Right atrium auricular region (tissue), 2 donors: ENCODE results near the gene SULT1A2. TPM values are rescaled to one million over a fixed set of nuclear protein-coding genes. Genes with fewer than 3 reads are reported as not detected.
"Not testable (repeated sequence)": the region's sequence is repeated elsewhere in the genome, so short reads cannot be mapped to it uniquely, and the experiment has no call there.

ENCODE experiments used
- DNase-seq: peaks from one replicate; pipeline ENCODE4 v3.0.0-alpha.2; 2019; ENCODE audit warnings: low spot score
- H3K27ac ChIP-seq, 2 donors: fragments of 200-600 bp; sonication (generic); 1 replicate in 1 of 2; 2 replicates in 1 of 2; pipeline ENCODE4 v1.5.1; 2016 to 2019
- H3K27me3 ChIP-seq, 2 donors: fragments of 200-600 bp; sonication (generic); one replicate each; pipeline versions ENCODE4 v1.5.1 to v1.6.0; 2017 to 2019
- H3K36me3 ChIP-seq: fragments of 200-600 bp; sonication (generic); one replicate; pipeline ENCODE4 v1.5.1; 2016
- H3K4me1 ChIP-seq, 2 donors: fragments of 200-600 bp; sonication (generic); one replicate each; pipeline versions ENCODE4 v1.5.1 to v1.6.0; 2017 to 2019
- H3K4me3 ChIP-seq, 2 donors: fragments of 200-600 bp; sonication (generic); 1 replicate in 1 of 2; 2 replicates in 1 of 2; pipeline ENCODE4 v1.5.1; 2017 to 2019; ENCODE audit warnings: mild to moderate bottlenecking in 1 of 2, moderate library complexity in 1 of 2
- H3K9me3 ChIP-seq, 2 donors: fragments of 200-600 bp; sonication (generic); one replicate each; pipeline ENCODE4 v1.5.1; 2019
- CTCF ChIP-seq, 2 donors: fragments of 200-600 bp; sonication (generic); IDR thresholded peaks; one replicate each; pipeline ENCODE4 v1.5.1; 2019; ENCODE audit warnings: antibody characterized with exemption in 2 of 2
- total RNA-seq, 2 donors: library from RNA; depleted of rRNA; stranded (reverse); fragments of >200 nt; gene quantifications; one replicate each; pipeline ENCODE4 v1.1.0, GENCODE V29; 2016

SULT1A2 gene
- total RNA-seq, 2 donors from 2014 or later, result 1.9 to 2.7 TPM

- H3K9me3 ChIP-seq, result no peaks in the 10 kb centered on the region
- peaks cover 0 to 22% of the 10 kb centered on the region in 2 donors for H3K4me1 ChIP-seq
- TF ChIP-seq CTCF (IDR thresholded peaks at IDR 0.05), result no peak
- no peaks in the 10 kb centered on the region for H3K36me3 ChIP-seq
- DNase-seq, result no peak
- H3K4me3 ChIP-seq, result no peak overlapping the region
- H3K27me3 ChIP-seq, result no peaks in the 10 kb centered on the region
- no peak overlapping the region for H3K27ac ChIP-seq
Observed at GRCh38 chr16:28597692-28598261, 927 bp upstream of the SULT1A2 start.

GRCh38 chr16:28596115-28596630 lies 677 bp downstream of the SULT1A2 start:
- no peak for DNase-seq
- no peaks in the 10 kb centered on the region for H3K27me3 ChIP-seq
- peaks cover 2% of the 10 kb centered on the region for H3K36me3 ChIP-seq

DNA sequence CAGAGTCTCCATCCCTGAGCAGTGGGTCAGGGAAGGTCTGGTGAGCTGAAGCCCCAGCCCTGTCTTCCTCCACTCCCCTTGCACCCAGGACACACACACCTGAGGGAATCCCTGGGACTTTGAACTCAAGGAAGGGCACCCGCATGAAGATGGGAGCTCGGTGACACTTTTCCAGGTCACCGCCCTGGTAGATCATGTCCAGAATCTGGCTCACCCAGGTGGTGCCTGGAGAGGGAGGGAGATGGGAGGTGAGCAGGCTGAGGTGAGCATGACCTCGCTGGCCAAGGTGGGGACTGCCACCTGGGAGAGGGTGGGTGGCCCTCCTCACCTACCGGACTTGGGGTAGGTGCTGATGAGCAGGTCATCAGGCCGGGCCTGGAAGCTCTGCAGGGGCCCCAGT lies 1.4 kb downstream of the SULT1A2 start:
- H3K27me3 ChIP-seq, DNase-seq, H3K36me3 ChIP-seq, H3K9me3 ChIP-seq, H3K27ac ChIP-seq, H3K4me3 ChIP-seq: not testable (repeated sequence)
- peaks cover 0 to 22% of the 10 kb centered on the region in 2 donors for H3K4me1 ChIP-seq

More at GRCh38 chr16:28596115-28596630, 677 bp downstream of the SULT1A2 start:
- peaks cover 0 to 22% of the 10 kb centered on the region in 2 donors for H3K4me1 ChIP-seq
- TF ChIP-seq CTCF (IDR thresholded peaks at IDR 0.05), result no peak
- peak overlapping the region in 1 of 2 donors; percentile 26 for H3K27ac ChIP-seq
- peak overlapping the region in 1 of 2 donors; percentile 12 for H3K4me3 ChIP-seq
- H3K9me3 ChIP-seq, result no peaks in the 10 kb centered on the region

GRCh38 chr16:28592979-28593553 lies 3.8 kb downstream of the SULT1A2 start:
- no peak for DNase-seq
- TF ChIP-seq CTCF (IDR thresholded peaks at IDR 0.05), result no peak

DNA sequence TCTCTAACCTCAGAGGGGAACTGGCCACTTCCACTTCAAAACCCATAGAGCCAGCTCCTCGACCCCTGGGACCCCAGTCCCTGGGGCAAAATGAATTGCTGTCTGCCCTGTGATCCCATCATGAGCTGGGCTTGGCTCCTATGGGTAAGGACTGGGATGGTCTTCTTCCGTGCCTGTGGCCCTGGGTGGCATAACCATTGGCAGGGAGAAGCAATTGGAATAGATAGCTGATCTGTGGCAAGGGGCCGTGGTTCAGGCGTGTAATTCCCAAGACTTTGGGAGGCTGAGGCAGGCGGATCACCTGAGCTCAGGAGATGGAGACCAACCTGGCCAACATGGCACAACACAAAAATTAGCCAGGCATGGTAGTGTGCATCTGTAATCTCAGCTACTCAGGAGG lies 4.3 kb downstream of the SULT1A2 start:
- no peak for TF ChIP-seq CTCF (IDR thresholded peaks at IDR 0.05)
- Histone ChIP-seq H3K27ac (no peak overlapping the region), H3K36me3 (peaks cover 30% of the 10 kb centered on the region), H3K27me3 (no peaks in the 10 kb centered on the region), H3K4me1 (peaks cover 0 to 16% of the 10 kb centered on the region in 2 donors), H3K4me3 (no peak overlapping the region), H3K9me3 (no peaks in the 10 kb centered on the region)
- no peak for DNase-seq

More at GRCh38 chr16:28592979-28593553, 3.8 kb downstream of the SULT1A2 start:
- no peaks in the 10 kb centered on the region for H3K9me3 ChIP-seq
- no peaks in the 10 kb centered on the region for H3K27me3 ChIP-seq
- no peak overlapping the region for H3K27ac ChIP-seq
- no peak overlapping the region for H3K4me3 ChIP-seq
- peaks cover 30% of the 10 kb centered on the region for H3K36me3 ChIP-seq
- peaks cover 0 to 22% of the 10 kb centered on the region in 2 donors for H3K4me1 ChIP-seq

DNA sequence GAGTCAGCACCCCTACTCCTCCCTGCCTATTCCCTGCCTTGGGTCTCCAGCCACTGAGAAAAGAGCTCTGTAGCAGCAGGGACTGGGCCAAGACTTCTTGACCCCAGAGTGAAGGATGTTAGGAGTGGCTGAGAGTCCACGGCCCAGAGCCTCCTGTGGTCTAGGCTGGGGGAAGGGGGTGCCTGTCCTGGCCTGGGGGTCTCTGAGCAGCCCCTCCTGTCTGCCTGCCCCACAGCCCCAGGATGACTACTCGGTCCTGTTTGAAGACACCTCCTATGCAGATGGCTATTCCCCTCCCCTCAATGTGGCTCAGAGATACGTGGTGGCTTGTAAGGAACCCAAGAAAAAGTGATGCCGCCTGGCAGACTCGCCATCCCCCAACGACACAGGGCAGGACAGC lies 5.5 kb downstream of the SULT1A2 start:
- H3K4me1 ChIP-seq, result peaks cover 0 to 5% of the 10 kb centered on the region in 2 donors
- peaks cover 41% of the 10 kb centered on the region for H3K36me3 ChIP-seq
- no peak overlapping the region for H3K4me3 ChIP-seq
- H3K9me3 ChIP-seq, result no peaks in the 10 kb centered on the region
- H3K27me3 ChIP-seq, result no peaks in the 10 kb centered on the region
- DNase-seq, result no peak
- no peak for TF ChIP-seq CTCF (IDR thresholded peaks at IDR 0.05)
- H3K27ac ChIP-seq, result no peak overlapping the region
